ENCODE data around the gene PYGB.
"Not testable (repeated sequence)": the region's sequence is repeated elsewhere in the genome, so short reads cannot be mapped to it uniquely, and the experiment has no call there.

Gene PYGB

GRCh38 chr20:25230166-25230831, 17.6 kb upstream of the PYGB start:
- DNase-seq = peak; percentile 25 to 38

- peak in 1 of 2 experiments; percentile 19 for DNase-seq
Measured at GRCh38 chr20:25233016-25233772, 14.7 kb upstream of the PYGB start.

GRCh38 chr20:25234009-25234849, 13.7 kb upstream of the PYGB start:
- not testable (repeated sequence) for DNase-seq

GRCh38 chr20:25236450-25237304, 11.2 kb upstream of the PYGB start:
- DNase-seq = no peak

- DNase-seq = no peak
Measured at GRCh38 chr20:25237610-25238318, 10.1 kb upstream of the PYGB start.

- DNase-seq = no peak
Measured at GRCh38 chr20:25238319-25239037, 9.4 kb upstream of the PYGB start.

- DNase-seq = no peak
Measured at GRCh38 chr20:25239387-25240370, 8.2 kb upstream of the PYGB start.

GRCh38 chr20:25240851-25241658, 6.8 kb upstream of the PYGB start:
- DNase-seq = not testable (repeated sequence)

GRCh38 chr20:25241659-25241955, 6.3 kb upstream of the PYGB start:
- not testable (repeated sequence) for DNase-seq

- no peak for DNase-seq
Measured at GRCh38 chr20:25242231-25242630, 5.7 kb upstream of the PYGB start.

- DNase-seq = no peak
Measured at GRCh38 chr20:25243416-25243979, 4.4 kb upstream of the PYGB start.

- DNase-seq = no peak
Measured at GRCh38 chr20:25244976-25245375, 2.9 kb upstream of the PYGB start.

- no peak for DNase-seq
Measured at GRCh38 chr20:25245461-25245860, 2.4 kb upstream of the PYGB start.

- DNase-seq = no peak
Measured at GRCh38 chr20:25246182-25246999, 1.5 kb upstream of the PYGB start.

GRCh38 chr20:25247000-25247517, 826 bp upstream of the PYGB start:
- peak; percentile 63 to 83 for DNase-seq

GRCh38 chr20:25247518-25247955, 348 bp upstream of the PYGB start:
- DNase-seq = peak in 1 of 2 experiments; percentile 83

- DNase-seq = peak in 1 of 2 experiments; percentile 21
Measured at GRCh38 chr20:25248786-25249172, 894 bp downstream of the PYGB start.
